Activated naive CD8-positive, alpha-beta T cell treated with anti-CD3 and anti-CD28 coated beads for 36 hours (primary cell): ENCODE measurements around the gene PYM1. TPM values are rescaled to one million over a fixed set of nuclear protein-coding genes. Genes with fewer than 3 reads are reported as not detected.
"Not testable (repeated sequence)": the region's sequence is repeated elsewhere in the genome, so short reads cannot be mapped to it uniquely, and the experiment has no call there.

ENCODE experiments used
- DNase-seq: peaks from one replicate; pipeline ENCODE4 v3.0.0; 2021
- H3K27ac Mint-ChIP-seq: one replicate; pipeline ENCODE4 v1.8.0; 2022; ENCODE audit warnings: mild to moderate bottlenecking, moderate library complexity, mixed read lengths
- H3K27me3 Mint-ChIP-seq: one replicate; pipeline ENCODE4 v1.8.0; 2022; ENCODE audit warnings: mild to moderate bottlenecking, mixed read lengths
- H3K36me3 Mint-ChIP-seq: one replicate; pipeline ENCODE4 v1.8.0; 2021; ENCODE audit warnings: mild to moderate bottlenecking, mixed read lengths
- H3K4me1 Mint-ChIP-seq: one replicate; pipeline ENCODE4 v1.8.0; 2021; ENCODE audit warnings: mixed read lengths
- H3K4me3 Mint-ChIP-seq: one replicate; pipeline ENCODE4 v1.8.0; 2022; ENCODE audit warnings: mild to moderate bottlenecking, moderate library complexity, mixed read lengths
- H3K9me3 Mint-ChIP-seq: one replicate; pipeline ENCODE4 v1.8.0; 2022; ENCODE audit warnings: mixed read lengths
- total RNA-seq, 2 experiments: library from RNA; stranded (reverse); gene quantifications; one replicate each; pipeline ENCODE4 v1.2.3, GENCODE V29; 2021

The PYM1 gene
- total RNA-seq, 2 experiments from 2014 or later, result 33.3 to 34.9 TPM

- Mint-ChIP-seq H3K4me1 (peaks cover 13% of the 10 kb centered on the region), H3K9me3 (no peaks in the 10 kb centered on the region), H3K4me3 (no peak overlapping the region), H3K27me3 (no peaks in the 10 kb centered on the region), H3K36me3 (peaks cover 13% of the 10 kb centered on the region), H3K27ac (no peak overlapping the region)
- DNase-seq, result no peak
Observed at GRCh38 chr12:55908726-55909512, 18.8 kb downstream of the PYM1 start.

- H3K27me3 Mint-ChIP-seq, result no peaks in the 10 kb centered on the region
- DNase-seq, result no peak
- peaks cover 4% of the 10 kb centered on the region for H3K4me1 Mint-ChIP-seq
- no peaks in the 10 kb centered on the region for H3K9me3 Mint-ChIP-seq
- H3K27ac Mint-ChIP-seq, result no peak overlapping the region
- H3K36me3 Mint-ChIP-seq, result peaks cover 6% of the 10 kb centered on the region
- H3K4me3 Mint-ChIP-seq, result no peak overlapping the region
Observed at GRCh38 chr12:55906056-55906455, 21.6 kb downstream of the PYM1 start.

- Mint-ChIP-seq H3K9me3 (no peaks in the 10 kb centered on the region), H3K4me1 (peaks cover 10% of the 10 kb centered on the region), H3K36me3 (peaks cover 6% of the 10 kb centered on the region), H3K4me3 (no peak overlapping the region), H3K27ac (no peak overlapping the region), H3K27me3 (no peaks in the 10 kb centered on the region)
- no peak for DNase-seq
Observed at GRCh38 chr12:55901881-55902490, 25.7 kb downstream of the PYM1 start.

GRCh38 chr12:55899082-55899481, 28.6 kb downstream of the PYM1 start:
- Mint-ChIP-seq H3K27ac (peak overlapping the region; percentile 62), H3K4me3 (no peak overlapping the region), H3K9me3 (no peaks in the 10 kb centered on the region), H3K4me1 (peaks cover 10% of the 10 kb centered on the region), H3K27me3 (no peaks in the 10 kb centered on the region), H3K36me3 (peaks cover 6% of the 10 kb centered on the region)
- DNase-seq, result peak; percentile 44

GRCh38 chr12:55893723-55894122, 34.0 kb downstream of the PYM1 start:
- no peaks in the 10 kb centered on the region for H3K9me3 Mint-ChIP-seq
- no peaks in the 10 kb centered on the region for H3K36me3 Mint-ChIP-seq
- H3K4me3 Mint-ChIP-seq, result no peak overlapping the region
- H3K4me1 Mint-ChIP-seq, result peaks cover 3% of the 10 kb centered on the region
- no peak for DNase-seq
- no peak overlapping the region for H3K27ac Mint-ChIP-seq
- H3K27me3 Mint-ChIP-seq, result no peaks in the 10 kb centered on the region

GRCh38 chr12:55891310-55891709, 36.4 kb downstream of the PYM1 start:
- H3K36me3 Mint-ChIP-seq, result no peaks in the 10 kb centered on the region
- H3K9me3 Mint-ChIP-seq, result no peaks in the 10 kb centered on the region
- H3K4me1 Mint-ChIP-seq, result no peaks in the 10 kb centered on the region
- no peak overlapping the region for H3K27ac Mint-ChIP-seq
- no peak for DNase-seq
- no peak overlapping the region for H3K4me3 Mint-ChIP-seq
- no peaks in the 10 kb centered on the region for H3K27me3 Mint-ChIP-seq

- Mint-ChIP-seq H3K9me3 (no peaks in the 10 kb centered on the region), H3K27ac (no peak overlapping the region), H3K36me3 (no peaks in the 10 kb centered on the region), H3K4me3 (no peak overlapping the region), H3K4me1 (peaks cover 13% of the 10 kb centered on the region), H3K27me3 (no peaks in the 10 kb centered on the region)
- DNase-seq, result no peak
Observed at GRCh38 chr12:55885113-55885512, 42.6 kb downstream of the PYM1 start.

- Mint-ChIP-seq H3K4me3 (no peak overlapping the region), H3K36me3 (peaks cover 7% of the 10 kb centered on the region), H3K27ac (no peak overlapping the region), H3K27me3 (no peaks in the 10 kb centered on the region), H3K9me3 (peaks cover 12% of the 10 kb centered on the region), H3K4me1 (peaks cover 10% of the 10 kb centered on the region)
- DNase-seq, result no peak
Observed at GRCh38 chr12:55877824-55878223, 49.9 kb downstream of the PYM1 start.

GRCh38 chr12:55875704-55876467, 51.8 kb downstream of the PYM1 start:
- Mint-ChIP-seq H3K36me3 (peaks cover 7% of the 10 kb centered on the region), H3K4me3 (no peak overlapping the region), H3K27ac (no peak overlapping the region), H3K9me3 (peaks cover 12% of the 10 kb centered on the region), H3K4me1 (peaks cover 6% of the 10 kb centered on the region), H3K27me3 (no peaks in the 10 kb centered on the region)
- no peak for DNase-seq

- DNase-seq, result no peak
- Mint-ChIP-seq H3K36me3 (peaks cover 7% of the 10 kb centered on the region), H3K4me1 (no peaks in the 10 kb centered on the region), H3K27ac (no peak overlapping the region), H3K4me3 (no peak overlapping the region), H3K9me3 (peaks cover 12% of the 10 kb centered on the region), H3K27me3 (no peaks in the 10 kb centered on the region)
Observed at GRCh38 chr12:55874443-55874842, 53.3 kb downstream of the PYM1 start.

- not testable (repeated sequence) for DNase-seq
Observed at GRCh38 chr12:55866454-55867004, 61.2 kb downstream of the PYM1 start.

GRCh38 chr12:55865327-55865726, 62.4 kb downstream of the PYM1 start:
- no peaks in the 10 kb centered on the region for H3K27me3 Mint-ChIP-seq
- DNase-seq, result no peak
- H3K27ac Mint-ChIP-seq, result no peak overlapping the region
- H3K36me3 Mint-ChIP-seq, result no peaks in the 10 kb centered on the region
- H3K9me3 Mint-ChIP-seq, result peaks cover 5% of the 10 kb centered on the region
- H3K4me3 Mint-ChIP-seq, result no peak overlapping the region
- no peaks in the 10 kb centered on the region for H3K4me1 Mint-ChIP-seq

More at GRCh38 chr12:55866454-55867004, 61.2 kb downstream of the PYM1 start:
- not testable (repeated sequence) for H3K4me1 Mint-ChIP-seq, H3K9me3 Mint-ChIP-seq, H3K4me3 Mint-ChIP-seq, H3K27ac Mint-ChIP-seq, H3K36me3 Mint-ChIP-seq, H3K27me3 Mint-ChIP-seq

GRCh38 chr12:55862931-55863330, 64.8 kb downstream of the PYM1 start:
- H3K9me3 Mint-ChIP-seq, H3K27ac Mint-ChIP-seq, H3K36me3 Mint-ChIP-seq: not testable (repeated sequence)

GRCh38 chr12:55862286-55862685, 65.4 kb downstream of the PYM1 start:
- Mint-ChIP-seq H3K27ac (no peak overlapping the region), H3K4me1 (no peaks in the 10 kb centered on the region), H3K27me3 (no peaks in the 10 kb centered on the region), H3K9me3 (peaks cover 5% of the 10 kb centered on the region), H3K4me3 (no peak overlapping the region), H3K36me3 (no peaks in the 10 kb centered on the region)
- DNase-seq, result no peak

More at GRCh38 chr12:55862931-55863330, 64.8 kb downstream of the PYM1 start:
- not testable (repeated sequence) for H3K4me3 Mint-ChIP-seq, DNase-seq, H3K4me1 Mint-ChIP-seq, H3K27me3 Mint-ChIP-seq

GRCh38 chr12:55861871-55862270, 65.8 kb downstream of the PYM1 start:
- no peaks in the 10 kb centered on the region for H3K4me1 Mint-ChIP-seq
- H3K36me3 Mint-ChIP-seq, result no peaks in the 10 kb centered on the region
- no peak for DNase-seq
- no peak overlapping the region for H3K27ac Mint-ChIP-seq
- H3K27me3 Mint-ChIP-seq, result no peaks in the 10 kb centered on the region
- H3K9me3 Mint-ChIP-seq, result peaks cover 5% of the 10 kb centered on the region
- H3K4me3 Mint-ChIP-seq, result no peak overlapping the region
